H1 (cell line): ENCODE measurements around the gene GNG13. TPM values are rescaled to one million over a fixed set of nuclear protein-coding genes. Genes with fewer than 3 reads are reported as not detected.

ENCODE experiments used
- CHD1 ChIP-seq: IDR thresholded peaks from 2 replicates; pipeline ENCODE4 v1.6.1; 2012; ENCODE audit warnings: low read depth, low read length, improper control_type of control experiment
- CHD2 ChIP-seq: IDR thresholded peaks from 2 replicates; pipeline ENCODE4 v1.6.1; 2012; ENCODE audit warnings: low read length, improper control_type of control experiment
- CREB1 ChIP-seq: IDR thresholded peaks from 2 replicates; pipeline ENCODE4 v1.6.1; 2012; ENCODE audit warnings: inconsistent platforms
- CTBP2 ChIP-seq: IDR thresholded peaks from 2 replicates; pipeline ENCODE4 v1.7.0; 2011; ENCODE audit warnings: borderline replicate concordance, mild to moderate bottlenecking, moderate library complexity, mixed read lengths, low read length; ENCODE audit not compliant: insufficient read depth, insufficient read length
- EGR1 ChIP-seq: IDR thresholded peaks from 2 replicates; pipeline ENCODE4 v1.6.1; 2011; ENCODE audit warnings: low read depth, low read length, borderline replicate concordance
- EP300 ChIP-seq, 2 experiments: IDR thresholded peaks; 1 replicate in 1 of 2; 2 replicates in 1 of 2; pipeline ENCODE4 v1.6.1; 2011 to 2012; ENCODE audit warnings: low read depth in 2 of 2, low read length in 2 of 2, mild to moderate bottlenecking in 2 of 2, borderline replicate concordance in 1 of 2, inconsistent platforms in 1 of 2, moderate library complexity in 1 of 2
- FOSL1 ChIP-seq: IDR thresholded peaks from 2 replicates; pipeline ENCODE4 v1.6.1; 2011; ENCODE audit warnings: mild to moderate bottlenecking, low read depth, low read length, moderate library complexity; ENCODE audit not compliant: insufficient read depth
- NRF1 ChIP-seq: IDR thresholded peaks from 2 replicates; pipeline ENCODE4 v1.6.1; 2011; ENCODE audit warnings: mild to moderate bottlenecking, low read depth, low read length, improper control_type of control experiment
- RFX5 ChIP-seq: IDR thresholded peaks from 2 replicates; pipeline ENCODE4 v1.6.1; 2011; ENCODE audit warnings: low read depth, low read length, improper control_type of control experiment, borderline replicate concordance
- SP1 ChIP-seq: IDR thresholded peaks from 2 replicates; pipeline ENCODE4 v1.6.1; 2011; ENCODE audit warnings: low read depth, low read length
- polyA plus RNA-seq, 7 experiments: library from polyadenylated mRNA; depleted of rRNA in 3 of 7; stranded (reverse) in 5 of 7; unstranded in 2 of 7; fragments of >200 nt in 5 of 7; fragments of 200-250 nt in 2 of 7; gene quantifications; 1 replicate in 5 of 7; 2 replicates in 1 of 7; 4 replicates in 1 of 7; pipeline versions ENCODE4 v1.2.1 to v1.2.3, GENCODE V29; 2011 to 2013; ENCODE audit warnings: missing spikeins in 2 of 7, mixed read lengths in 2 of 7
- total RNA-seq: library from RNA; stranded (reverse); fragmentation: NEBNext Ultra II Directional; extraction: Animal tissue kit (Norgen Biotek cat#: 25700); gene quantifications from 2 replicates; pipeline ENCODE4 v1.2.1, GENCODE V29; 2021
- TF ChIP-seq, protein P1 (sequence below): fragments of 300-600 bp; sonication (generic); IDR thresholded peaks from 2 replicates; pipeline ENCODE4 v1.7.1; 2012; ENCODE audit warnings: low read length, moderate library complexity, mild to moderate bottlenecking, inconsistent platforms; ENCODE audit not compliant: insufficient replicate concordance

Gene GNG13
- total and polyA plus RNA-seq, 2 of the 8 experiments (the other 6 are each of a cell fraction or from before 2014, with no cell fraction given): not detected

DNA sequence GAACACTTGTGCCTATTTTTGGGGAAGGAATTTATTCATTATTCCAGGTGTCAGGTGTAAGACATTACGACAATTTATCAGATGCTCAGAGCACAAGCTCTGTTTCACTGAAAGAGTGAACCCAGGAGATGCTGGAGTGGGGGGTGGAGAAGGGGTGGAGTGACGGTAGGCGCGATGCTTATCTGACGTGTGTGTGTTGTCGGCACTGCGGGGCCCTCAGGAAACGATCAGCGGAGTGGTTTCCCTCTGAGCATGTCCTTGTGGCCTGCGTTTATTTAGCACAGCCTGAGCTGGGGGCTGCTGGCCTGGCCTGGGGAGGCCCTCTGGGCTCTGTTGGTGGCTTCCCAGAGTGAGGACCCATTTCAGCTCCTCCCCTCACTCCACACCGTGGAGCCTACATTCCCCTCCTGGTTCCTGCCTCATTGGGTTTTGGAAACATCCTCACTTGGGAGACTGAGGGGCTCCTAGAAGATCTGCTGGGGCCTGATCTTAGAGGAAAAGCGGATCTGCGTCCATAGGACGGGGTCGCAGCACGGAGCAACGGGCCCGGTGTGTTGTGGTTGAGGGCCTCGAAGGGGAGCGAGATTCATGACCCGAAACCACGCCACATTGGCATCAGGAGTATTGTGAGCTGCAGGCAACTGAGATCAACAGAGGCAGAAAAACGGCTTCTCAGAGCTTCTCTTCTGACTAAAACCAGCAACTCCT is 19.0 kb upstream of the GNG13 start (continued):
- TF ChIP-seq, protein P1, sequence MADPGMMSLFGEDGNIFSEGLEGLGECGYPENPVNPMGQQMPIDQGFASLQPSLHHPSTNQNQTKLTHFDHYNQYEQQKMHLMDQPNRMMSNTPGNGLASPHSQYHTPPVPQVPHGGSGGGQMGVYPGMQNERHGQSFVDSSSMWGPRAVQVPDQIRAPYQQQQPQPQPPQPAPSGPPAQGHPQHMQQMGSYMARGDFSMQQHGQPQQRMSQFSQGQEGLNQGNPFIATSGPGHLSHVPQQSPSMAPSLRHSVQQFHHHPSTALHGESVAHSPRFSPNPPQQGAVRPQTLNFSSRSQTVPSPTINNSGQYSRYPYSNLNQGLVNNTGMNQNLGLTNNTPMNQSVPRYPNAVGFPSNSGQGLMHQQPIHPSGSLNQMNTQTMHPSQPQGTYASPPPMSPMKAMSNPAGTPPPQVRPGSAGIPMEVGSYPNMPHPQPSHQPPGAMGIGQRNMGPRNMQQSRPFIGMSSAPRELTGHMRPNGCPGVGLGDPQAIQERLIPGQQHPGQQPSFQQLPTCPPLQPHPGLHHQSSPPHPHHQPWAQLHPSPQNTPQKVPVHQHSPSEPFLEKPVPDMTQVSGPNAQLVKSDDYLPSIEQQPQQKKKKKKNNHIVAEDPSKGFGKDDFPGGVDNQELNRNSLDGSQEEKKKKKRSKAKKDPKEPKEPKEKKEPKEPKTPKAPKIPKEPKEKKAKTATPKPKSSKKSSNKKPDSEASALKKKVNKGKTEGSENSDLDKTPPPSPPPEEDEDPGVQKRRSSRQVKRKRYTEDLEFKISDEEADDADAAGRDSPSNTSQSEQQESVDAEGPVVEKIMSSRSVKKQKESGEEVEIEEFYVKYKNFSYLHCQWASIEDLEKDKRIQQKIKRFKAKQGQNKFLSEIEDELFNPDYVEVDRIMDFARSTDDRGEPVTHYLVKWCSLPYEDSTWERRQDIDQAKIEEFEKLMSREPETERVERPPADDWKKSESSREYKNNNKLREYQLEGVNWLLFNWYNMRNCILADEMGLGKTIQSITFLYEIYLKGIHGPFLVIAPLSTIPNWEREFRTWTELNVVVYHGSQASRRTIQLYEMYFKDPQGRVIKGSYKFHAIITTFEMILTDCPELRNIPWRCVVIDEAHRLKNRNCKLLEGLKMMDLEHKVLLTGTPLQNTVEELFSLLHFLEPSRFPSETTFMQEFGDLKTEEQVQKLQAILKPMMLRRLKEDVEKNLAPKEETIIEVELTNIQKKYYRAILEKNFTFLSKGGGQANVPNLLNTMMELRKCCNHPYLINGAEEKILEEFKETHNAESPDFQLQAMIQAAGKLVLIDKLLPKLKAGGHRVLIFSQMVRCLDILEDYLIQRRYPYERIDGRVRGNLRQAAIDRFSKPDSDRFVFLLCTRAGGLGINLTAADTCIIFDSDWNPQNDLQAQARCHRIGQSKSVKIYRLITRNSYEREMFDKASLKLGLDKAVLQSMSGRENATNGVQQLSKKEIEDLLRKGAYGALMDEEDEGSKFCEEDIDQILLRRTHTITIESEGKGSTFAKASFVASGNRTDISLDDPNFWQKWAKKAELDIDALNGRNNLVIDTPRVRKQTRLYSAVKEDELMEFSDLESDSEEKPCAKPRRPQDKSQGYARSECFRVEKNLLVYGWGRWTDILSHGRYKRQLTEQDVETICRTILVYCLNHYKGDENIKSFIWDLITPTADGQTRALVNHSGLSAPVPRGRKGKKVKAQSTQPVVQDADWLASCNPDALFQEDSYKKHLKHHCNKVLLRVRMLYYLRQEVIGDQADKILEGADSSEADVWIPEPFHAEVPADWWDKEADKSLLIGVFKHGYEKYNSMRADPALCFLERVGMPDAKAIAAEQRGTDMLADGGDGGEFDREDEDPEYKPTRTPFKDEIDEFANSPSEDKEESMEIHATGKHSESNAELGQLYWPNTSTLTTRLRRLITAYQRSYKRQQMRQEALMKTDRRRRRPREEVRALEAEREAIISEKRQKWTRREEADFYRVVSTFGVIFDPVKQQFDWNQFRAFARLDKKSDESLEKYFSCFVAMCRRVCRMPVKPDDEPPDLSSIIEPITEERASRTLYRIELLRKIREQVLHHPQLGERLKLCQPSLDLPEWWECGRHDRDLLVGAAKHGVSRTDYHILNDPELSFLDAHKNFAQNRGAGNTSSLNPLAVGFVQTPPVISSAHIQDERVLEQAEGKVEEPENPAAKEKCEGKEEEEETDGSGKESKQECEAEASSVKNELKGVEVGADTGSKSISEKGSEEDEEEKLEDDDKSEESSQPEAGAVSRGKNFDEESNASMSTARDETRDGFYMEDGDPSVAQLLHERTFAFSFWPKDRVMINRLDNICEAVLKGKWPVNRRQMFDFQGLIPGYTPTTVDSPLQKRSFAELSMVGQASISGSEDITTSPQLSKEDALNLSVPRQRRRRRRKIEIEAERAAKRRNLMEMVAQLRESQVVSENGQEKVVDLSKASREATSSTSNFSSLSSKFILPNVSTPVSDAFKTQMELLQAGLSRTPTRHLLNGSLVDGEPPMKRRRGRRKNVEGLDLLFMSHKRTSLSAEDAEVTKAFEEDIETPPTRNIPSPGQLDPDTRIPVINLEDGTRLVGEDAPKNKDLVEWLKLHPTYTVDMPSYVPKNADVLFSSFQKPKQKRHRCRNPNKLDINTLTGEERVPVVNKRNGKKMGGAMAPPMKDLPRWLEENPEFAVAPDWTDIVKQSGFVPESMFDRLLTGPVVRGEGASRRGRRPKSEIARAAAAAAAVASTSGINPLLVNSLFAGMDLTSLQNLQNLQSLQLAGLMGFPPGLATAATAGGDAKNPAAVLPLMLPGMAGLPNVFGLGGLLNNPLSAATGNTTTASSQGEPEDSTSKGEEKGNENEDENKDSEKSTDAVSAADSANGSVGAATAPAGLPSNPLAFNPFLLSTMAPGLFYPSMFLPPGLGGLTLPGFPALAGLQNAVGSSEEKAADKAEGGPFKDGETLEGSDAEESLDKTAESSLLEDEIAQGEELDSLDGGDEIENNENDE: no peak
- TF ChIP-seq CTBP2: no peak
- TF ChIP-seq RFX5: no peak
- no peak for TF ChIP-seq CREB1
- TF ChIP-seq EGR1: no peak
- TF ChIP-seq EP300 (IDR thresholded peaks at IDR 0.05; ENCODE audit: borderline replicate concordance in 1 of 2, low read depth in 2 of 2, low read length in 2 of 2): no peak
- TF ChIP-seq FOSL1: no peak
- TF ChIP-seq SP1: no peak
- TF ChIP-seq CHD1: no peak
- no peak for TF ChIP-seq CHD2
- TF ChIP-seq NRF1: no peak
